ENCODE results near the gene PERP. TPM values are rescaled to one million over a fixed set of nuclear protein-coding genes. Genes with fewer than 3 reads are reported as not detected.

The PERP gene
- total RNA-seq, 3 donors from 2014 or later (not counting 1 experiment from before 2014, with no cell fraction given), result 0.05 to 1.6 TPM; not detected in 1

- intact Hi-C loops (cut with micrococcal nuclease), result no loop called here
These were observed 28.7 kb downstream of the PERP start for GRCh38 chr6:138078491-138078890.

GRCh38 chr6:138073264-138073663 lies 34.0 kb downstream of the PERP start:
- H3K9me3 ChIP-seq (ENCODE audit: control insufficient read depth, insufficient read depth, low read length), result no peaks in the 10 kb centered on the region
- TF ChIP-seq CTCF (IDR thresholded peaks at IDR 0.05), result no peak

More at GRCh38 chr6:138078491-138078890, 28.7 kb downstream of the PERP start:
- H3K27ac ChIP-seq (ENCODE audit: low read length), result no peak overlapping the region
- no peak overlapping the region for H3K4me3 Mint-ChIP-seq
- H3K36me3 Mint-ChIP-seq, result no peaks in the 10 kb centered on the region
- H3K27ac Mint-ChIP-seq, result no peak overlapping the region
- H3K27me3 ChIP-seq (ENCODE audit: control insufficient read depth, insufficient read depth, low read length), result peaks cover 6% of the 10 kb centered on the region
- peaks cover 43 to 49% of the 10 kb centered on the region in 2 donors for H3K27me3 Mint-ChIP-seq (ENCODE audit: low read depth in 2 of 2)
- 94% methylated on average over 2 of the region's 2 CpGs for WGBS (ENCODE audit: insufficient coverage)
- H3K4me1 Mint-ChIP-seq, result no peaks in the 10 kb centered on the region
- no peaks in the 10 kb centered on the region for H3K9me3 ChIP-seq (ENCODE audit: control insufficient read depth, insufficient read depth, low read length)
- H3K9me3 Mint-ChIP-seq, result no peaks in the 10 kb centered on the region
- H3K36me3 ChIP-seq (ENCODE audit: control insufficient read depth, insufficient read depth, low read length), result no peaks in the 10 kb centered on the region
- ATAC-seq (no peak), DNase-seq (no peak)
- H3K4me3 ChIP-seq (ENCODE audit: low read length), result no peak overlapping the region
- TF ChIP-seq CTCF (IDR thresholded peaks at IDR 0.05), result no peak
- H3K4me1 ChIP-seq (ENCODE audit: control insufficient read depth, insufficient read depth, low read length), result no peaks in the 10 kb centered on the region

GRCh38 chr6:138063726-138064125 lies 43.5 kb downstream of the PERP start:
- H3K27ac ChIP-seq (ENCODE audit: low read length), result no peak overlapping the region
- DNase-seq (no peak), ATAC-seq (no peak)
- 88% methylated on average over 2 of the region's 2 CpGs for WGBS (ENCODE audit: insufficient coverage)
- no peak for TF ChIP-seq CTCF (IDR thresholded peaks at IDR 0.05)
- Mint-ChIP-seq H3K9me3 (no peaks in the 10 kb centered on the region), H3K27me3 (ENCODE audit: low read depth in 2 of 2) (peaks cover 16 to 23% of the 10 kb centered on the region in 2 donors), H3K27ac (no peak overlapping the region), H3K4me1 (no peaks in the 10 kb centered on the region), H3K4me3 (no peak overlapping the region), H3K36me3 (no peaks in the 10 kb centered on the region)
- no peaks in the 10 kb centered on the region for H3K9me3 ChIP-seq (ENCODE audit: control insufficient read depth, insufficient read depth, low read length)
- H3K4me3 ChIP-seq (ENCODE audit: low read length), result no peak overlapping the region
- H3K4me1 ChIP-seq (ENCODE audit: control insufficient read depth, insufficient read depth, low read length), result no peaks in the 10 kb centered on the region
- intact Hi-C loops (cut with micrococcal nuclease), result no loop called here
- H3K27me3 ChIP-seq (ENCODE audit: control insufficient read depth, insufficient read depth, low read length), result peaks cover 3% of the 10 kb centered on the region
- no peaks in the 10 kb centered on the region for H3K36me3 ChIP-seq (ENCODE audit: control insufficient read depth, insufficient read depth, low read length)

More at GRCh38 chr6:138073264-138073663, 34.0 kb downstream of the PERP start:
- no peaks in the 10 kb centered on the region for H3K36me3 ChIP-seq (ENCODE audit: control insufficient read depth, insufficient read depth, low read length)
- Mint-ChIP-seq H3K36me3 (no peaks in the 10 kb centered on the region), H3K9me3 (no peaks in the 10 kb centered on the region), H3K4me1 (no peaks in the 10 kb centered on the region), H3K27ac (no peak overlapping the region), H3K27me3 (ENCODE audit: low read depth in 2 of 2) (peaks cover 27 to 29% of the 10 kb centered on the region in 2 donors), H3K4me3 (no peak overlapping the region)
- DNase-seq, result no peak
- H3K4me3 ChIP-seq (ENCODE audit: low read length), result no peak overlapping the region
- no peak for ATAC-seq
- intact Hi-C loops (cut with micrococcal nuclease), result no loop called here
- H3K27me3 ChIP-seq (ENCODE audit: control insufficient read depth, insufficient read depth, low read length), result peaks cover 6% of the 10 kb centered on the region
- no CpG with 5 or more reads among the region's 1 CpG for WGBS (ENCODE audit: insufficient coverage)
- H3K27ac ChIP-seq (ENCODE audit: low read length), result no peak overlapping the region
- H3K4me1 ChIP-seq (ENCODE audit: control insufficient read depth, insufficient read depth, low read length), result no peaks in the 10 kb centered on the region

- no peak overlapping the region for H3K4me3 Mint-ChIP-seq
- intact Hi-C loops (cut with micrococcal nuclease), result no loop called here
- no peaks in the 10 kb centered on the region for H3K4me1 ChIP-seq (ENCODE audit: control insufficient read depth, insufficient read depth, low read length)
- DNase-seq, result no peak
- no peaks in the 10 kb centered on the region for H3K4me1 Mint-ChIP-seq
- H3K9me3 ChIP-seq (ENCODE audit: control insufficient read depth, insufficient read depth, low read length), result no peaks in the 10 kb centered on the region
- TF ChIP-seq CTCF (IDR thresholded peaks at IDR 0.05), result no peak
- no CpG with 5 or more reads among the region's 1 CpG for WGBS (ENCODE audit: insufficient coverage)
- ATAC-seq, result no peak
- no peak overlapping the region for H3K27ac ChIP-seq (ENCODE audit: low read length)
- no peak overlapping the region for H3K4me3 ChIP-seq (ENCODE audit: low read length)
- peaks cover 0 to 2% of the 10 kb centered on the region in 2 donors for H3K9me3 Mint-ChIP-seq
- H3K27me3 Mint-ChIP-seq (ENCODE audit: low read depth in 2 of 2), result peaks cover 40 to 59% of the 10 kb centered on the region in 2 donors
- peaks cover 11% of the 10 kb centered on the region for H3K36me3 Mint-ChIP-seq
- H3K27ac Mint-ChIP-seq, result no peak overlapping the region
- H3K36me3 ChIP-seq (ENCODE audit: control insufficient read depth, insufficient read depth, low read length), result no peaks in the 10 kb centered on the region
- H3K27me3 ChIP-seq (ENCODE audit: control insufficient read depth, insufficient read depth, low read length), result peaks cover 2% of the 10 kb centered on the region
These were observed 52.2 kb downstream of the PERP start for GRCh38 chr6:138054982-138055381.
